ENCODE data around the gene GNAI3.

GNAI3 gene

GRCh38 chr1:109664671-109665070 lies 116.3 kb downstream of the GNAI3 start:
- no peak for DNase-seq (ENCODE audit: low spot score)

- peak; percentile 31 for DNase-seq (ENCODE audit: low spot score)
Observed at GRCh38 chr1:109667452-109668122, 119.2 kb downstream of the GNAI3 start, which contains the start of gene GSTM2. Gene GSTM2 (plus strand): TSS chr1:109668057. CDS start chr1:109668116, 59 bp downstream.

Data from COLO829 (cell line).